DND-41 (cell line): Measurements from ENCODE around the gene COLEC12.

Experiments used
- EZH2 ChIP-seq: IDR thresholded peaks from 3 replicates; pipeline ENCODE4 v1.6.1; 2012; ENCODE audit warnings: borderline replicate concordance, low read depth, mild to moderate bottlenecking, moderate library complexity, low read length, inconsistent platforms; ENCODE audit not compliant: severe bottlenecking
- TF ChIP-seq, protein P1 (sequence below): IDR thresholded peaks from 2 replicates; pipeline ENCODE4 v1.5.1; 2012; ENCODE audit warnings: borderline replicate concordance, low read length, moderate library complexity, mild to moderate bottlenecking; ENCODE audit not compliant: poor library complexity, severe bottlenecking; ENCODE audit errors: extremely low read depth

DNA sequence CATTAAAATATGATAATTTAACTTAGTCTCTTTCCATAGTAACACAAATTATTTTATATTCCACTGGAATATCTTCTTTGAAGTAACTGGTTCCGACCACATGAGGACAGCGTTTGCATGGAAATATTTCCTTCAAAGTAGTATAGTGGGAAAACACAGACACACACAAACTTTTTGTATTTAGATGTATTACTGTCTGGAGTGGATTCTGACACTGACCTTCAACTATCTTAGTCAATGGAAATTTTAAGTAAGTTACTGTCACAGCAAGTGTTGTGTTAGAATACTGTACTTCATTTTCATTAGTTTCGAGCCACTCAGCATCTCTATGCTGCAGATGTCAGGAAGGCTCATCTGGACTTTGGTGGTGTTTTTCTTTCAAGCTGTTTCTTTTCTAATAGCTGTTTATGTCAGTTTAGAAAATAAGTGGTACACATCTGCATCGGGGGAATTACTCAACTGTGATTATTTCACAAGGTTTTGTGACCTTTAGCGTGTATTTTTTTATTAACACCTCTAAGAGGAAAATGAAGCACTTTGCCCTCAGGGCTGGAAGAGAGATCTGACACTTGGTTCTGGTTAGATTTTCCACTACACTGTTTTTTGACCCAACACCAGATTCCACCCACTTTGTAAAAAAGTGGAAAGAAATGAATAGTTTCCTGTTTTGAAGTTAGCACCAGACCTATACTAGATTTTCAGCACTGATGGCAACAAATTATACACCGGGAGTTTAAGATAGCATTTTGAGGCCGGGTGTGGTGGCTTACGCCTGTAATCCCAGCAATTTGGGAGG lies 213.8 kb downstream of the COLEC12 start:
- TF ChIP-seq, protein P1, sequence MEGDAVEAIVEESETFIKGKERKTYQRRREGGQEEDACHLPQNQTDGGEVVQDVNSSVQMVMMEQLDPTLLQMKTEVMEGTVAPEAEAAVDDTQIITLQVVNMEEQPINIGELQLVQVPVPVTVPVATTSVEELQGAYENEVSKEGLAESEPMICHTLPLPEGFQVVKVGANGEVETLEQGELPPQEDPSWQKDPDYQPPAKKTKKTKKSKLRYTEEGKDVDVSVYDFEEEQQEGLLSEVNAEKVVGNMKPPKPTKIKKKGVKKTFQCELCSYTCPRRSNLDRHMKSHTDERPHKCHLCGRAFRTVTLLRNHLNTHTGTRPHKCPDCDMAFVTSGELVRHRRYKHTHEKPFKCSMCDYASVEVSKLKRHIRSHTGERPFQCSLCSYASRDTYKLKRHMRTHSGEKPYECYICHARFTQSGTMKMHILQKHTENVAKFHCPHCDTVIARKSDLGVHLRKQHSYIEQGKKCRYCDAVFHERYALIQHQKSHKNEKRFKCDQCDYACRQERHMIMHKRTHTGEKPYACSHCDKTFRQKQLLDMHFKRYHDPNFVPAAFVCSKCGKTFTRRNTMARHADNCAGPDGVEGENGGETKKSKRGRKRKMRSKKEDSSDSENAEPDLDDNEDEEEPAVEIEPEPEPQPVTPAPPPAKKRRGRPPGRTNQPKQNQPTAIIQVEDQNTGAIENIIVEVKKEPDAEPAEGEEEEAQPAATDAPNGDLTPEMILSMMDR, result peak; percentile 48
- TF ChIP-seq EZH2, result no peak
